AG04450 (cell line): ENCODE results near the gene ABCB9. TPM values are rescaled to one million over a fixed set of nuclear protein-coding genes. Genes with fewer than 3 reads are reported as not detected.
A peak's percentile ranks its signal among the peaks of the same experiment; 100 is the strongest.

Experiments used
- CTCF ChIA-PET: fragments of 300-600, 350-600 bp; formaldehyde crosslinking; extraction: SDS; loops from one replicate; lab custom pipeline; 2022; ENCODE audit warnings: antibody characterized with exemption, inconsistent platforms; lab: Charles Lee
- POLR2A ChIA-PET: fragments of 350-600 bp; formaldehyde crosslinking; extraction: SDS; loops from one replicate; lab custom pipeline; 2021; ENCODE audit warnings: antibody characterized with exemption, inconsistent platforms; lab: Yijun Ruan, JAX
- DNase-seq: peaks from one replicate; pipeline ENCODE4 v3.0.0-alpha.2; 2011; ENCODE audit warnings: low read depth, low spot score
- H3K27ac ChIP-seq: one replicate; pipeline ENCODE4 v1.5.1; 2012; ENCODE audit warnings: low read depth, low read length, control low read depth
- H3K27me3 ChIP-seq: one replicate; pipeline ENCODE4 v1.6.0; 2012; ENCODE audit warnings: low read length; ENCODE audit not compliant: control insufficient read depth, insufficient read depth
- H3K4me3 ChIP-seq: 2 replicates; pipeline ENCODE4 v1.5.1; 2011; ENCODE audit warnings: mild to moderate bottlenecking, low read depth, low read length, control low read depth
- H3K9me3 ChIP-seq: 2 replicates; pipeline ENCODE4 v1.5.1; 2012; ENCODE audit warnings: low read length; ENCODE audit not compliant: control insufficient read depth, insufficient read depth
- polyA plus RNA-seq: library from polyadenylated mRNA; depleted of rRNA; stranded (reverse); fragments of >200 nt; gene quantifications from 2 replicates; pipeline ENCODE4 v1.2.3, GENCODE V29; 2011
- TF ChIP-seq, protein P1 (sequence below): IDR thresholded peaks from 2 replicates; pipeline ENCODE4 v1.5.1; 2011; ENCODE audit warnings: low read depth, low read length, control low read depth, inconsistent platforms

Gene ABCB9
- polyA plus RNA-seq, 1 experiment = 3.4 TPM

DNA sequence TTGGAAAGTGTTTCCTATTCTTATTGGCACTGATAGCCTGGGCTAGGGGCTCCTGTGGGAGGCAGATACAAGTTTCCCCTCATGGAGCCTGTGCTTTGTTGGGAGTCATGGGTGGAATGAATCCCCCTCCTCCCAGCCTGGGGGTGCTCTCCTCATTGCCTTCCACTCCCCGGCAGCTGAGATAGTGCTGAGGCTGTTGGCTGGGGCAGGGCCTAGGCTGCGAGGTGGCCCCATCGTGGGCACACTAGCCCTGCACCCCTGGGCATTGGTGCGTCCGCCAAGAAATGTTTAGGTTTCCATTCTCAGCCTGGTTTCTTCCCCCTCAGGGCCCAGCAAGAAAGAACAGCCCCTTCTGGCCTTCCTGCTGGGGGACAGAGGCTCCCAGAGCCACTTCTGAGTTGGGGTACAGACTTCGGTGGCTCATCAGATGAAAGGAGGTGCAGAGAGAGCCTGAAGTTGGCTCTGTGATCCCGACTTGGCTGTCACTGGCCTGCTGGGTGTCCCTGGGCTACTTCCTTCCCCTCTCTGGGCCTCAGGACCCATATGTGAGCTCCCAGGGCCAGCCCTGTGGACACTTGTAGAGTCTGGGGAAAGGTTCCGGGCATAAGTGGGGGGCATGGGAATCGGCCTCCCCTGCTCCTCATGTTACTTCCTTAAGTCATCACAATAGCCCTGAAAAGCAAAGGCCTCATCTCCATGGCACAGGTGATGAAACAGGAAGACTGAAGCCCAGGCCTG lies 11.6 kb upstream of the ABCB9 start:
- POLR2A ChIA-PET = no interaction called here
- Histone ChIP-seq H3K4me3 (no peak overlapping the region), H3K9me3 (no peaks in the 10 kb centered on the region; the same call in 1 of the 2 replicates), H3K27me3 (no peaks in the 10 kb centered on the region), H3K27ac (no peak overlapping the region)
- no peak for DNase-seq
- CTCF ChIA-PET = interaction anchor here (0.5 to 2.8 kb wide), 2 partner anchors 84 to 260 kb away, joined by 3 to 11 read pairs; no protein-coding TSS in a partner anchor
- TF ChIP-seq, protein P1, sequence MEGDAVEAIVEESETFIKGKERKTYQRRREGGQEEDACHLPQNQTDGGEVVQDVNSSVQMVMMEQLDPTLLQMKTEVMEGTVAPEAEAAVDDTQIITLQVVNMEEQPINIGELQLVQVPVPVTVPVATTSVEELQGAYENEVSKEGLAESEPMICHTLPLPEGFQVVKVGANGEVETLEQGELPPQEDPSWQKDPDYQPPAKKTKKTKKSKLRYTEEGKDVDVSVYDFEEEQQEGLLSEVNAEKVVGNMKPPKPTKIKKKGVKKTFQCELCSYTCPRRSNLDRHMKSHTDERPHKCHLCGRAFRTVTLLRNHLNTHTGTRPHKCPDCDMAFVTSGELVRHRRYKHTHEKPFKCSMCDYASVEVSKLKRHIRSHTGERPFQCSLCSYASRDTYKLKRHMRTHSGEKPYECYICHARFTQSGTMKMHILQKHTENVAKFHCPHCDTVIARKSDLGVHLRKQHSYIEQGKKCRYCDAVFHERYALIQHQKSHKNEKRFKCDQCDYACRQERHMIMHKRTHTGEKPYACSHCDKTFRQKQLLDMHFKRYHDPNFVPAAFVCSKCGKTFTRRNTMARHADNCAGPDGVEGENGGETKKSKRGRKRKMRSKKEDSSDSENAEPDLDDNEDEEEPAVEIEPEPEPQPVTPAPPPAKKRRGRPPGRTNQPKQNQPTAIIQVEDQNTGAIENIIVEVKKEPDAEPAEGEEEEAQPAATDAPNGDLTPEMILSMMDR = no peak

DNA sequence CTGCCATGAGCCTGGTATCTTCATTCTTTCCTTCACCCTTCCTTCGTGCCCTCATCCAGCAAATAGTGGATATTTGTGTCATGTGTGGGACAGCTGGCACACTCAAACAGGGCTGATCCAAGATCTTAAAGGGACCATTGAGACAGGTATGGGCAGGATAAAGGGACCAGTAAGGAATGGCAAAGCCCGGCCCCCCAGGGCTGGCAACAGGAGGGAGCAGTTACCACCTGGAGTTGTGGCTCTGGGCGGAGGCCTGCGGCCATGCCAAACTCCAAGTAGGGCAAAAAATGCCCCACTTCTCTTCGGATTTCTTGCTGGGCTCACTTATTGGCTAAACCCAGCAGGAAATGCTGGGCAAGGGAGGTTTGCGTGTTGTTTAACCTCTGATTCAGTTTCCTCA lies 10.9 kb upstream of the ABCB9 start:
- no peaks in the 10 kb centered on the region; the same call in 1 of the 2 replicates for H3K9me3 ChIP-seq
- ChIA-PET CTCF (no interaction called here), POLR2A (no interaction called here)
- no peak for DNase-seq
- H3K4me3 ChIP-seq = no peak overlapping the region
- H3K27ac ChIP-seq = no peak overlapping the region
- TF ChIP-seq, protein P1 = no peak
- no peaks in the 10 kb centered on the region for H3K27me3 ChIP-seq

DNA sequence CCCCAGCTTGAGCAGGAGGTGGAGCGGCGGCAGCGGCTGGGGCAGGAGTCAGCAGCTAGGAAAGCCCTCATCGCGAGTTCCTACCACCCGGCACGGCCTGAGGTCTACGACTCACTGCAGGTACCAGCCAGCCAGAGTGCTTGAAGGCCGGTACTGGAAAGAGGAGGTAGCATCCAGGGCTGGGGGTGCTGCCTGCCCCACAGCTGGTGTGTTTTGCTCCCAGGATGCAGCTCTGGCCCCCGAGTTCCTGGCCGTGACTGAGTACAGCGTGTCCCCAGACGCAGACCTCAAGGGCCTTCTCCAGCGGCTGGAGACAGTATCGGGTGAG lies 10.3 kb upstream of the ABCB9 start:
- no peak overlapping the region for H3K27ac ChIP-seq
- CTCF ChIA-PET = interaction anchor here (3.0 kb wide), 1 partner anchor 262 kb away, joined by 27 read pairs; no protein-coding TSS in a partner anchor
- H3K4me3 ChIP-seq = peak overlapping the region; percentile 2; the same call in 1 of the 2 replicates

DNA sequence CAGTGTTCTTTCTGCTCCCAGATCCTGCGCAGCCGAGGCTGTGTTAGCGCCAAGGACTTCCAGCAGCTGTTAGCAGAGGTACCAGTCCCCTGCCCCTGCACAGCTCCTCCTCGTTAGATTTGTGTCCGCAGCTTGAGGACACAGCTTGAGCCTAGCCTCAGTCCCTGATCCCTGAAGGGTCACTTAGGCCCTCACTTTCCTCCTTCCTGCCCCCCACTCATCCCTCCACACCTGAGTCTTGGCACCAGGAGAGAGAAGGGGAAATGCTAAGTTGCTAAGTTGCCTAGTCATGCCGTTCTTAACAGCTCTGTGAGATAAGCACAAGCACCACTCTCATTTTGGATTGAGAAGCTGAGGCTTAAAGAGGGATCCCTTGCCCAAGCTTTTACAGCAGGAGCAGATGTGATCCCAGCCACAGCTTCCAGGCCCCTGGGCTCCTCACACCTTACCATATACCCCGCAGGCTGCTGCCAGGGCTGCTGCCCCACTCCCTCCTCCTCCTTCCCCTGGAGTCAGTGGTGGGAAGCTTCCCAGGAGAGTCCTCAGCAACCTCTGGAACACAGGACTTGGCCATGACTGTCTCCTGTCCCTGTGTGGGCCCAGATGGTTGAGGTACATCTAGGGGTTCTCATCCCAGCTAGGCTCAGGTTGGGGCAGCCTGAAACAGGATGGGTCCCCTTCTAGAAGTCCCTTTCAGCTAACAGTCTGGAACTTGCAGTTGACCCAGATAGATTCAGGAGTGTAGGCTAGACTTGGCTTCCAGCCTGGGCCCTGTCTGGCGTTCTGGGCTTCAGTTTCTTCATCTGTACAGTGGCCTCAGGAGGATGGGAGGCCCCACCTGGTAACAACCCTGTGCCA lies 9.8 kb upstream of the ABCB9 start:
- Histone ChIP-seq H3K27me3 (no peaks in the 10 kb centered on the region), H3K4me3 (peak overlapping the region; percentile 98), H3K9me3 (no peaks in the 10 kb centered on the region; the same call in 1 of the 2 replicates), H3K27ac (peak overlapping the region; percentile 90)
- POLR2A ChIA-PET = interaction anchor here (1.3 to 3.0 kb wide), 4 partner anchors 12 to 257 kb away, joined by 3 to 26 read pairs (median 6); partner anchors contain the start of genes MPHOSPH9 and MTRFR
- no peak for DNase-seq
- CTCF ChIA-PET = interaction anchor here (1.2 to 3.0 kb wide), 2 partner anchors 115 to 263 kb away, joined by 3 to 27 read pairs; no protein-coding TSS in a partner anchor
- TF ChIP-seq, protein P1 = no peak

More for the DNA sequence above, 10.3 kb upstream of the ABCB9 start:
- POLR2A ChIA-PET = interaction anchor here (3.0 kb wide), 1 partner anchor 256 kb away, joined by 26 read pairs; the partner anchor contains the start of genes MPHOSPH9 and MTRFR
- no peaks in the 10 kb centered on the region for H3K27me3 ChIP-seq
- H3K9me3 ChIP-seq = no peaks in the 10 kb centered on the region; the same call in 1 of the 2 replicates
- TF ChIP-seq, protein P1 = no peak
- DNase-seq = no peak
